ENCODE results near the gene DENND5A. TPM values are rescaled to one million over a fixed set of nuclear protein-coding genes. Genes with fewer than 3 reads are reported as not detected.
"Not testable (repeated sequence)": the region's sequence is repeated elsewhere in the genome, so short reads cannot be mapped to it uniquely, and the experiment has no call there.

The DENND5A gene
- total RNA-seq, 1 donor from 2014 or later, result 52.7 TPM

- no peak for TF ChIP-seq CTCF (IDR thresholded peaks at IDR 0.05; ENCODE audit: insufficient read depth, low read length, poor library complexity, severe bottlenecking)
- H3K4me3 ChIP-seq (ENCODE audit: low read depth, low read length), result no peak overlapping the region
- DNase-seq (ENCODE audit: low read depth), result no peak
- H3K36me3 ChIP-seq (ENCODE audit: control insufficient read depth, insufficient read depth, low read length), result no peaks in the 10 kb centered on the region
- H3K27me3 ChIP-seq (ENCODE audit: control insufficient read depth, insufficient read depth, low read length), result no peaks in the 10 kb centered on the region
These were observed 153.1 kb downstream of the DENND5A start for GRCh38 chr11:9112075-9112474.

DNA sequence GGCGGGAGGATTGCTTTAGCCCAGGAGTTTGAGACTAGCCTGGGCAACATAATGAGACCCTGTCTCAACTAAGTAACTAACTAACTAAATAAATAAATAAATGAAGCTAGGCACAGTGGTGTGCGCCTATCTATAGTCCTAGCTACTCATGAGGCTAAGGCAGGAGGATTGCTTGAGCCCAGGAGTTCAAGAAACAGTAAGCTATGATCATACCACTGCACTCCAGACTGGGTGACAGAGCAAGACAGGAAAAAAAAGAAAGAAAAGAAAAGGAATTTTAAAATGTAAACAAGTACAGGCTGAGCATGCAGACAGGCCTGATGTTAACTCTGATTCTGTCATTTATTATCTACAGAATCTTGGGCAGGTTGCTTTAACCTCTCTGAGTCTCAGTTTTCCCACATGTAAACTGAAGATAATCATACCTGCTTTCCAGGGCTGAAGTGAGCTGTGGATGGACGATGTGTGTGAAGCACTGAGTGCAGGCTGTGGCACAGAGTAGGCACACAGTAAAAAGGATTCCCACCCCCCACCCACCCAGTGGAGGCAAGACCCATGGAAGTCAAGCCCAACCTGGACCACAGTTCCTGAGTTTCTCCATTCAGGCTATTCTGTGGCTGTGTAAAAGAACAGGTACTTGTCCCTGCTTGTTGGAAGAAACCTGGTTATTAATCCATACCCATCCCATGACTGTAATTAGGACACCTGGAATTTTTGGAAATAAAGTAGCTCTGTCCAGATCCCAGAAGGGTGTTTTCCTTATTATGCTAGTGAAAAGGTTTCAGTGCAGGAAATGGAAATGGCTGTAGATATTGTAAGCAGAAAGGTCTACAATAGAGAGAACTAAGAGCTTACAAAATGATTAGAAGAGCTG, 155.1 kb downstream of the DENND5A start:
- no peaks in the 10 kb centered on the region for H3K36me3 ChIP-seq (ENCODE audit: control insufficient read depth, insufficient read depth, low read length)
- H3K4me3 ChIP-seq (ENCODE audit: low read depth, low read length), result no peak overlapping the region
- no peaks in the 10 kb centered on the region for H3K27me3 ChIP-seq (ENCODE audit: control insufficient read depth, insufficient read depth, low read length)
- no peak for DNase-seq (ENCODE audit: low read depth)
- no peak for TF ChIP-seq CTCF (IDR thresholded peaks at IDR 0.05; ENCODE audit: insufficient read depth, low read length, poor library complexity, severe bottlenecking)

GRCh38 chr11:9104580-9104979, 160.6 kb downstream of the DENND5A start:
- no peaks in the 10 kb centered on the region for H3K27me3 ChIP-seq (ENCODE audit: control insufficient read depth, insufficient read depth, low read length)
- no peak for TF ChIP-seq CTCF (IDR thresholded peaks at IDR 0.05; ENCODE audit: insufficient read depth, low read length, poor library complexity, severe bottlenecking)
- H3K4me3 ChIP-seq (ENCODE audit: low read depth, low read length), result no peak overlapping the region
- no peaks in the 10 kb centered on the region for H3K36me3 ChIP-seq (ENCODE audit: control insufficient read depth, insufficient read depth, low read length)
- DNase-seq (ENCODE audit: low read depth), result no peak

GRCh38 chr11:9103542-9104276, 161.4 kb downstream of the DENND5A start:
- H3K4me3 ChIP-seq (ENCODE audit: low read depth, low read length), result no peak overlapping the region

DNA sequence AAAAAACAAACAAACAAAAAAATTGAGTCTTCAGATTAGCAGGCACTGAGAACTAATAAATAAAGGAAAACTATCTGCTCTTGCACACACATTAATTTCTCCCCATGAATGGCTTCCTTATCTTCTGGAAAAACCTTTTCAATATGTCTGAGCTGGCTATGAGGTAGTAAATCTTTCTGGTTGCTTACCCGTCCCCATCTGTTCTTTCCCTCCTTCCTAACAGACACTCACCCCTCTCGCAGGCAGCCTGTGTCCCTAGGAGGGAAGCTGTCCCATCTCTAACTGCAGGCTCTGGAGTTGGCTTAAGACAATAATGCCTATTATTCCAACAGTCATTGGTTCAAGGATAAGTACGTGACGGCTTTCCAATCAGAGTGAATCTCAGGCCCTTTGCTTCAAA, 165.5 kb downstream of the DENND5A start:
- H3K27me3 ChIP-seq (ENCODE audit: control insufficient read depth, insufficient read depth, low read length), result no peaks in the 10 kb centered on the region
- no peaks in the 10 kb centered on the region for H3K36me3 ChIP-seq (ENCODE audit: control insufficient read depth, insufficient read depth, low read length)
- H3K4me3 ChIP-seq (ENCODE audit: low read depth, low read length), result no peak overlapping the region
- DNase-seq (ENCODE audit: low read depth), result no peak
- no peak for TF ChIP-seq CTCF (IDR thresholded peaks at IDR 0.05; ENCODE audit: insufficient read depth, low read length, poor library complexity, severe bottlenecking)

More at GRCh38 chr11:9103542-9104276, 161.4 kb downstream of the DENND5A start:
- Histone ChIP-seq H3K27me3 (ENCODE audit: control insufficient read depth, insufficient read depth, low read length) (no peaks in the 10 kb centered on the region), H3K36me3 (ENCODE audit: control insufficient read depth, insufficient read depth, low read length) (no peaks in the 10 kb centered on the region)
- no peak for TF ChIP-seq CTCF (IDR thresholded peaks at IDR 0.05; ENCODE audit: insufficient read depth, low read length, poor library complexity, severe bottlenecking)
- DNase-seq (ENCODE audit: low read depth), result no peak

DNA sequence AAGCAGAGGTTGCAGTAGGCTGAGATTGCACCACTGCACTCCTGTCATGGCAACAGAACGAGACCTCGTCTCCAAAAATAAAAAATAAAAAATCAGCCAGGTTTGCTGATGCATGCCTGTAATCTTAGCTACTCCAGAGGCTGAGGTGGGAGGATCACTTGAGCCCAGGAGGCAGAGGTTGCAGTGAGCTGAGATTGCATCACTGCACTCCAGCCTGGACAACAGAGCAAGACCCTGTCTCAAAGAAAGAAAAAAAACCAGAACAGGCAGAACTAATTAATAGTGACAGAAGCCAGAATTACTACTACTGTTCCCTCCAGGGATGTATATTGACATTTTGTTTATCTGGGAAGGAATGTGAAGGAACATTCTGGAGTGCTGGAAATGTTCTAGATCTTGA, 166.7 kb downstream of the DENND5A start:
- H3K4me3 ChIP-seq (ENCODE audit: low read depth, low read length); DNase-seq (ENCODE audit: low read depth); H3K27me3 ChIP-seq (ENCODE audit: control insufficient read depth, insufficient read depth, low read length); H3K36me3 ChIP-seq (ENCODE audit: control insufficient read depth, insufficient read depth, low read length): not testable (repeated sequence)

- not testable (repeated sequence) for H3K27me3 ChIP-seq (ENCODE audit: control insufficient read depth, insufficient read depth, low read length); DNase-seq (ENCODE audit: low read depth); H3K36me3 ChIP-seq (ENCODE audit: control insufficient read depth, insufficient read depth, low read length); H3K4me3 ChIP-seq (ENCODE audit: low read depth, low read length)
These were observed 167.8 kb downstream of the DENND5A start for GRCh38 chr11:9097186-9097943.
